Neural cell (in vitro differentiated cells): ENCODE measurements around the gene STAT4.

ENCODE experiments used
- EZH2 ChIP-seq: fragments of 200-600, 300-800 bp; shearing (Covaris generic), sonication (generic); IDR thresholded peaks from 2 replicates; pipeline ENCODE4 v1.6.1; 2014; ENCODE audit warnings: antibody characterized with exemption, low read length, borderline replicate concordance, mild to moderate bottlenecking; ENCODE audit not compliant: insufficient read depth, poor library complexity, severe bottlenecking
- POLR2AphosphoS5 ChIP-seq: IDR thresholded peaks from 2 replicates; pipeline ENCODE4 v1.6.1; 2012
- TAF1 ChIP-seq: IDR thresholded peaks from 2 replicates; pipeline ENCODE4 v1.6.1; 2012; ENCODE audit warnings: low read depth
- TF ChIP-seq, protein P1 (sequence below): fragments of 450-650 bp; IDR thresholded peaks from 2 replicates; pipeline ENCODE4 v1.5.1; 2014; ENCODE audit warnings: antibody characterized with exemption, mild to moderate bottlenecking, moderate library complexity; ENCODE audit not compliant: poor library complexity, severe bottlenecking

DNA sequence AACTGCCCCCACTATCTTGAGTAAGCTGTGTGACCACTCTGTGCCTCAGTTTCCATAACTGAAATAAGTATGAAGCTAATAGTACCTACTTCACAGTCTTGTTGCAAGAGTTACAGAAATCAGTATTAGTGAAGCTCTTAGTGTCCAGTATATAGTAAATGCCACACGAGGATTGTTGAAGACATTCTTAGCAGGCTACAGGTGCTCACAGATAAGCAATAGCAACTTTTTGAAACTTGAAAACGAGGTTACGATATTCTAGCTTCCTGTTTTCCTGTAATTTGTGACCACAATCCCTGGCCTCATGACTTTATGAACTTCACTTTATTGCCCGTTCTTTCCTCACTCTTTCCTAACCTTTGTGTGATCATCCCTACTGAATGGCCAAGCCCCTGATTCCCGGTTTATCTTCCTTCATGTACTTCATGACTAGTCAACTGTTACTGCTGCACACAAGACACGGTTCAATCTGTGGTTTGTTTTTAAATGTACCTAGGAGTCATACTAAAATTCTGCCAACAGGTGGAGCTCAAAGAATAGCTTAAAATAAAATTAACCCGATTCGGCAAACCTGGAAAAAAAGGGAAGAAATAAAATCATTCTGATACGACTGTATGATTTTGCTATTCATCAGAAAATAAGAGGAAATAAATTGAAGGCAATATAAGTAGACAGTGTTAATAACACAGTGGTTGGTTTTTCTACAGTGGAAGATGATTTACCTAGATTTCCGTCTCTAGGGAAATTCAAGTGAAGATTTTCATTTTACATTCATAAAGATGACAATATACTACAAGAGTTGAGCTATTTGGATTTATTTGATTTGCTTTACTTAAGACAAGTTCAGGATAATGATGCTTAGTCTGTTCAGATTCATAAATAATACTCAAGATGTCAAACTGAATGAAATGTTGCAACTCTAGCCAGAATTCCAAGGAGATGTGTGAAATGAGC is 98.7 kb downstream of the STAT4 start:
- TF ChIP-seq POLR2AphosphoS5 (no peak), TAF1 (no peak), EZH2 (no peak)
- TF ChIP-seq, protein P1, sequence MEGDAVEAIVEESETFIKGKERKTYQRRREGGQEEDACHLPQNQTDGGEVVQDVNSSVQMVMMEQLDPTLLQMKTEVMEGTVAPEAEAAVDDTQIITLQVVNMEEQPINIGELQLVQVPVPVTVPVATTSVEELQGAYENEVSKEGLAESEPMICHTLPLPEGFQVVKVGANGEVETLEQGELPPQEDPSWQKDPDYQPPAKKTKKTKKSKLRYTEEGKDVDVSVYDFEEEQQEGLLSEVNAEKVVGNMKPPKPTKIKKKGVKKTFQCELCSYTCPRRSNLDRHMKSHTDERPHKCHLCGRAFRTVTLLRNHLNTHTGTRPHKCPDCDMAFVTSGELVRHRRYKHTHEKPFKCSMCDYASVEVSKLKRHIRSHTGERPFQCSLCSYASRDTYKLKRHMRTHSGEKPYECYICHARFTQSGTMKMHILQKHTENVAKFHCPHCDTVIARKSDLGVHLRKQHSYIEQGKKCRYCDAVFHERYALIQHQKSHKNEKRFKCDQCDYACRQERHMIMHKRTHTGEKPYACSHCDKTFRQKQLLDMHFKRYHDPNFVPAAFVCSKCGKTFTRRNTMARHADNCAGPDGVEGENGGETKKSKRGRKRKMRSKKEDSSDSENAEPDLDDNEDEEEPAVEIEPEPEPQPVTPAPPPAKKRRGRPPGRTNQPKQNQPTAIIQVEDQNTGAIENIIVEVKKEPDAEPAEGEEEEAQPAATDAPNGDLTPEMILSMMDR, result peak; percentile 70
